Activated naive CD8-positive, alpha-beta T cell treated with anti-CD3 and anti-CD28 coated beads, Interleukin-2, amount 10 ng/mL, durations not matched to agents 7 days and 5 days (primary cell): ENCODE results near the gene FMN1. TPM values are rescaled to one million over a fixed set of nuclear protein-coding genes. Genes with fewer than 3 reads are reported as not detected.

Experiments used
- ATAC-seq: fragments of 150-1000 bp; cut with Tn5 transposase; one replicate; pipeline ENCODE4 v1.10.0; 2021; ENCODE audit warnings: low read depth, moderate library complexity
- POLR2A ChIA-PET: fragments of 350-600 bp; sonication (Branson Sonifier 250); formaldehyde crosslinking; loops from one replicate; lab custom pipeline; 2021; ENCODE audit warnings: antibody characterized with exemption; lab: Charles Lee
- DNase-seq: peaks from one replicate; pipeline ENCODE4 v3.0.0; 2021
- H3K27ac Mint-ChIP-seq: one replicate; pipeline ENCODE4 v1.8.0; 2022; ENCODE audit warnings: mild to moderate bottlenecking, mixed read lengths
- H3K27me3 Mint-ChIP-seq: one replicate; pipeline ENCODE4 v1.8.0; 2022; ENCODE audit warnings: mild to moderate bottlenecking, moderate library complexity, mixed read lengths
- H3K36me3 Mint-ChIP-seq: one replicate; pipeline ENCODE4 v1.8.0; 2021; ENCODE audit warnings: mild to moderate bottlenecking, mixed read lengths
- H3K4me1 Mint-ChIP-seq: one replicate; pipeline ENCODE4 v1.8.0; 2021; ENCODE audit warnings: mixed read lengths
- H3K4me3 Mint-ChIP-seq: one replicate; pipeline ENCODE4 v1.8.0; 2022; ENCODE audit warnings: mild to moderate bottlenecking, moderate library complexity, mixed read lengths
- H3K9me3 Mint-ChIP-seq: one replicate; pipeline ENCODE4 v1.8.0; 2021; ENCODE audit warnings: mixed read lengths
- total RNA-seq, 2 experiments: library from RNA; stranded (reverse); gene quantifications; one replicate each; pipeline ENCODE4 v1.2.3, GENCODE V29; 2021

Gene FMN1, protein sequence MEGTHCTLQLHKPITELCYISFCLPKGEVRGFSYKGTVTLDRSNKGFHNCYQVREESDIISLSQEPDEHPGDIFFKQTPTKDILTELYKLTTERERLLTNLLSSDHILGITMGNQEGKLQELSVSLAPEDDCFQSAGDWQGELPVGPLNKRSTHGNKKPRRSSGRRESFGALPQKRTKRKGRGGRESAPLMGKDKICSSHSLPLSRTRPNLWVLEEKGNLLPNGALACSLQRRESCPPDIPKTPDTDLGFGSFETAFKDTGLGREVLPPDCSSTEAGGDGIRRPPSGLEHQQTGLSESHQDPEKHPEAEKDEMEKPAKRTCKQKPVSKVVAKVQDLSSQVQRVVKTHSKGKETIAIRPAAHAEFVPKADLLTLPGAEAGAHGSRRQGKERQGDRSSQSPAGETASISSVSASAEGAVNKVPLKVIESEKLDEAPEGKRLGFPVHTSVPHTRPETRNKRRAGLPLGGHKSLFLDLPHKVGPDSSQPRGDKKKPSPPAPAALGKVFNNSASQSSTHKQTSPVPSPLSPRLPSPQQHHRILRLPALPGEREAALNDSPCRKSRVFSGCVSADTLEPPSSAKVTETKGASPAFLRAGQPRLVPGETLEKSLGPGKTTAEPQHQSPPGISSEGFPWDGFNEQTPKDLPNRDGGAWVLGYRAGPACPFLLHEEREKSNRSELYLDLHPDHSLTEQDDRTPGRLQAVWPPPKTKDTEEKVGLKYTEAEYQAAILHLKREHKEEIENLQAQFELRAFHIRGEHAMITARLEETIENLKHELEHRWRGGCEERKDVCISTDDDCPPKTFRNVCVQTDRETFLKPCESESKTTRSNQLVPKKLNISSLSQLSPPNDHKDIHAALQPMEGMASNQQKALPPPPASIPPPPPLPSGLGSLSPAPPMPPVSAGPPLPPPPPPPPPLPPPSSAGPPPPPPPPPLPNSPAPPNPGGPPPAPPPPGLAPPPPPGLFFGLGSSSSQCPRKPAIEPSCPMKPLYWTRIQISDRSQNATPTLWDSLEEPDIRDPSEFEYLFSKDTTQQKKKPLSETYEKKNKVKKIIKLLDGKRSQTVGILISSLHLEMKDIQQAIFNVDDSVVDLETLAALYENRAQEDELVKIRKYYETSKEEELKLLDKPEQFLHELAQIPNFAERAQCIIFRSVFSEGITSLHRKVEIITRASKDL (N-terminal part only)
- total RNA-seq = under 1 TPM; 0.08 to 0.45 TPM

DNA sequence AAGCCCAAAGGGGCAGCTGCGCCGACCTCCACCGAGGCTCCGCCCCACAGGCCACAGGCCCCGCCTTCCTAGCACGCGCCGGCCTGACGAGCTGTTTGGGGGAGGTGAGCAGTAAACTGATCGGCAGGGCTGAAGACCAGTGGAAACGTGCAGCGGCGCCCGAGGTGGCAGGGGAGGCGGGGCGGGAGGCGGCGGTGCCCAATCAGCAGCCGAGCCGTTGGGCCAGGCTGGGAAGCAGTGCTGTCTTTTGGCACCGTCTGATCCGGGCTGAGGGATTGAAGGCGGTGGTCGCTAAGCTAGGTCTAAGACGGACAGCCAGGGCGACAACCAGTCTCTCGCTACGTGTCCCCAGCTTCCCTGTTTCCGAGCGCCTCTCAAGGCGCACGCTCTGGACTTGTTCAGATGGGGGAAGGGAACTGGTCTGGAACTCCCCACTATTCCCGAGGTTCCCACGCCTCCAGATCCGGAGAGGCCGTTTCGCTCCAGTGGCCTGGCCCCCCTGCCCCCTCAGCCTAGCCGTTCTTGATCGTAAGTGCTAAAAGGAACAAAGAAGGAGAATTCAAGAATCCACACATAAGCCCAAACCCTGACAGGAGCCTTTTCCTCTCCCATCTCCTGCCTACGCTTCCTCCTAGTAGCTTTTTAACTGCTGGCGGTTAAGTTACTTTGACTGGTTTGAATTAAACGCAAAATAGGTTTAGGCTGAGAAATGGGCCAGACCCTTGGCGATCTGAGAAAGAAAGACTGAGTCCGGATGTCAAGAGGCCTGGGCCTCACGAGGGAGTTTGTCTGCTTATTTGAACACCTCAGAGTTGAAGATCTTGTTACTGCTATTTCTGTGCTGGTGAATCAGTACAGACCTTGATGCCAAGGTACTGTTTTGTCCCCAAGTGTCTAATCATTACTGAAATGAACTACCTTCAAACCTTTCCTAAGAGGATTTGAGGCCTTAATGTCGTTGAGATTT lies at the start of gene FMN1:
TSS of gene FMN1 (minus strand) at position 11 of the 967 bp plus-strand sequence. CDS start 39,800 bp downstream, outside the sequence.
- peaks cover 23% of the 10 kb centered on the region for H3K27me3 Mint-ChIP-seq
- peak; percentile 100 for ATAC-seq
- H3K4me1 Mint-ChIP-seq = peaks cover 5% of the 10 kb centered on the region
- H3K9me3 Mint-ChIP-seq = no peaks in the 10 kb centered on the region
- DNase-seq = peak; percentile 84
- peak within 1 kb of the TSS; percentile 69 for H3K27ac Mint-ChIP-seq
- POLR2A ChIA-PET = interaction anchor here (0.9 kb wide), 1 partner anchor 8 kb away, joined by 3 read pairs; no protein-coding TSS in a partner anchor
- H3K36me3 Mint-ChIP-seq = no peaks in the 10 kb centered on the region
- H3K4me3 Mint-ChIP-seq = peak within 1 kb of the TSS; percentile 74

DNA sequence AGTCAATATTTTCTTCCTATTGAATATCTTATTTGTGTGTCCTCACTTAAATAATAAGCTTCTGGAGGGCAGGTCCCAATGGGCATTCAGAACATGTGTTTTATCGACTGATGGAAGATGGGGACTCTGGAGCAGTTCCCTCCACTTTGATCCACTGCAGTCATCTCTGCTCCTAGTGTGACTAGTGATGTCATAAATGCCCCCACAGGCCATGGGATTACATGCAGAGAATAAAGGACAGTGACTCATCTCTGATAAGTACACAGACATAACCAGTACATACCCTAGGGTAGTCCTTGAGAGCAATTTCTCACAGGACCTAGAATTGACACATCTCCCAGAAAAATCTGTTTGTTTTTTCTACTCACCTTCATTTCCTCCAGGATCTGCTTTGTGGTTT lies 49.4 kb upstream of the FMN1 start:
- DNase-seq (no peak), ATAC-seq (no peak)
- no peaks in the 10 kb centered on the region for H3K36me3 Mint-ChIP-seq
- no peak overlapping the region for H3K27ac Mint-ChIP-seq
- POLR2A ChIA-PET = no interaction called here
- H3K27me3 Mint-ChIP-seq = peaks cover 4% of the 10 kb centered on the region
- H3K9me3 Mint-ChIP-seq = no peaks in the 10 kb centered on the region
- no peak overlapping the region for H3K4me3 Mint-ChIP-seq
- H3K4me1 Mint-ChIP-seq = no peaks in the 10 kb centered on the region

DNA sequence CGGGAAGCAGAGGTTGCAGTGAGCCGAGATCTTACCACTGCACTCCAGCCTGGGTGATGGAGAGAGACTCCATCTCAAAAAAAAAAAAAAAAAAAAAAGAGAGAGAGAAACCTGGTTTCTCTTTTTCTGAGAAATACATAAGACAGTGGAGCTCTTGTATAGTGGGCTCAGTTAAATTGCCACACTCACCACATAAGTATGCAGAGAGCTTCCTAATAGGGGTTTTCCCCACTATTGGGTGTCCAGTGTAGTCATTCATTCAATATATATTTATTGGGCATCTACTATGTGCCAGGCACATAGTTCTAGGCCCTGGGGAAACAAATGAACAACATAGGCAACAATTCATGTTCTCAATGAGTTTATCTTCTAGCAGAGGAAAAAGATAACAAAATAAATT lies 48.9 kb upstream of the FMN1 start:
- H3K9me3 Mint-ChIP-seq = no peaks in the 10 kb centered on the region
- no peak overlapping the region for H3K4me3 Mint-ChIP-seq
- peaks cover 4% of the 10 kb centered on the region for H3K27me3 Mint-ChIP-seq
- DNase-seq (no peak), ATAC-seq (no peak)
- H3K4me1 Mint-ChIP-seq = no peaks in the 10 kb centered on the region
- H3K36me3 Mint-ChIP-seq = no peaks in the 10 kb centered on the region
- POLR2A ChIA-PET = no interaction called here
- no peak overlapping the region for H3K27ac Mint-ChIP-seq

DNA sequence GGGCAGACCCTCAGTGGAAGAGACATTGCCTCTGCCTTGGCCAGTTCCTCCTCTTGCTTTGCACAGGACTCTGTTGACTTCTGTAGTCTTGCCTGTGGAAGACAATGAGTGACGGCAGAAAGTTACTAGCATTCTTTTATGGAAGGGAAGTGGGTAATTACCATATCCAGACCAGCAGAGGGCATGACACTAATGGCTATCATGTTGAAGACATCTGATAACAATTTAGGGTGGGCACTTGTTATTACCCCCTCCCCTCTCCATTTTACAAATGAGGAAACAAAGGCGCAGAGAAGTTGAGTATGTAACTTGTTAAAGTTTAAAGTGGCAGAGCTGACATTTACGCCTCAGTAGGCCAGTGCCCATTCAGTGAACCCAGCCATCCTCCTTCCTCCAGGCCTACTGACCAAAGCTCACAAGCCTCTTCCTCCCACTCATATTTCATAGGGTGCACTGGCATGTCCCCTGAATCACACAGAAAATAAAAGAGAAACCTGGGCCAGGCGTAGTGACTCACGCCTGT lies 48.2 kb upstream of the FMN1 start:
- Mint-ChIP-seq H3K27me3 (peaks cover 4% of the 10 kb centered on the region), H3K4me1 (no peaks in the 10 kb centered on the region), H3K4me3 (no peak overlapping the region), H3K36me3 (no peaks in the 10 kb centered on the region), H3K27ac (no peak overlapping the region), H3K9me3 (no peaks in the 10 kb centered on the region)
- POLR2A ChIA-PET = no interaction called here
- ATAC-seq (no peak), DNase-seq (no peak)

DNA sequence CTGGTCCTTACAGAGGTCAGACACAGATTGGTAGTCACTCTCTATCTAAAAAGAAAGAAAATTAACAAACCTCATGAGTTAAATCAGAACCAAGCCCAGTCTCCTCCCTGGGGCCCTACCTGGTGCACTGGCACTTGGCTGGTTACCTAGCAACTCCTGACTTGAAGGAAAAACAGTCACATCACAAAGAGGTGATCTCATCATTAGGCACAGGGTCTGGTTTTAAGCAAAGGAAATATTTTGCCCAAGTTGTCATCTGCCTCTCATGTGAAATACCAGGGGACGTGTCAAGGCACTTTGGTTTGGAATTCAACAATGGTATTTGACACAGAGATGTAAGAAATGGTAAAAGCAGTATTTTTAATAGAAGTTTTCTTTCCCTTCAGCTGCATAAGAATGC lies 47.7 kb upstream of the FMN1 start:
- Mint-ChIP-seq H3K27ac (no peak overlapping the region), H3K4me1 (no peaks in the 10 kb centered on the region), H3K27me3 (peaks cover 4% of the 10 kb centered on the region)

DNA sequence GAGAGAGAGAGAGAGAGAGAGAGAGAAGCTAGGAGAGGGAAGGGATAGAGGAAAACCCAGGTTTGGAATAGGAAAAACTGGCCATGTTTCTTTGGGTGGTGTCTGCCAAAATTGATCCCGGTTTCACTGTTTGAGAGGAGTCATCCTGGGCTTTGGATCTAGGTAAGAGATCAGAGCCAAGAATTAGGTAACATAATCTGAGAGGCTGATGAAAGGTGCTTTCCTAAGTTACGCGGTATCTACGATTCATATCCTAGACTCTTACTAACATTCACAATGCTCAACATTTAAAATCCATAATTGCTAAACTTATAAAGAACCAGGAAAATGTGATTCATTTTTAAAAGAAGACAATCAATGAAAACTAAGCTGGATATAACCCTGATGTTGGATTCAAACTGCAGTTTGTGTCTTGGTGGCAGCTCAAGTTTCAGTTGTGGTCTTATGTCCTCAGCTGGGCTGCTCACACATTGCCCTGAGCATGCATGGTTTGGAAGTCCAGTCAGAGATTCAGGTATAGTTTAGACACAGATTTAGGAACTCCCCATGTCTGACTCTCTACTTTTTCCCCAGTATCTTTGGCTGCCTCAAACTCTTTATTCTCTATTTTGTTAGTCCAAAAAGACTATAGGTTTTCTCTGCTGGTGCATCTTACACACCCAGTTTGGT lies 42.5 kb upstream of the FMN1 start:
- H3K4me1 Mint-ChIP-seq = no peaks in the 10 kb centered on the region
- ATAC-seq (no peak), DNase-seq (no peak)

More for the DNA sequence above, 47.7 kb upstream of the FMN1 start:
- POLR2A ChIA-PET = no interaction called here
- no peaks in the 10 kb centered on the region for H3K9me3 Mint-ChIP-seq
- ATAC-seq (no peak), DNase-seq (no peak)
- H3K36me3 Mint-ChIP-seq = no peaks in the 10 kb centered on the region
- H3K4me3 Mint-ChIP-seq = no peak overlapping the region

DNA sequence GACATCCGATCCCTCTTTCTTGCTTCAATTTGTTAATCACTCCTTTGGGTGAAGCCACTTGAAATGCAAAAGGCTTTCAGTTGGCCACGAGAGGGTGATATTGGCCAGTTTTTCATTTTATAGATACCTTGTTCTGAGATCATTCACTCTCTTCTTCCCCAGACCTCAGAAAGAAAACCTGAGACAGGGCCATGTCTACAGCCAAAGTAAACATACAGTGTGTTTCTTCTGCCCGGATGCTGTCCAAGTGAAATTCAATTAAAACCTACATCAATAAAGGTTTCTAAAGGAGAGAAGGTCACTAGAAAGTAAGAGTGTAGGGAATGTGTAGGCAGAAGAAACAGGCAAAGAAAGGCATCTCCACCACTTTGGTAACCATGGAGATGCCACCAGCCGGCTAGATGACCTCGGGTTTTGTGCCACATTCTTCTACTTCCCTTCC lies 39.5 kb upstream of the FMN1 start:
- Mint-ChIP-seq H3K4me3 (no peak overlapping the region), H3K9me3 (no peaks in the 10 kb centered on the region), H3K27me3 (peaks cover 12% of the 10 kb centered on the region), H3K36me3 (no peaks in the 10 kb centered on the region), H3K27ac (no peak overlapping the region), H3K4me1 (no peaks in the 10 kb centered on the region)
- POLR2A ChIA-PET = no interaction called here
- DNase-seq (no peak), ATAC-seq (no peak)

More for the DNA sequence above, 42.5 kb upstream of the FMN1 start:
- no peaks in the 10 kb centered on the region for H3K36me3 Mint-ChIP-seq
- H3K4me3 Mint-ChIP-seq = no peak overlapping the region
- peaks cover 9% of the 10 kb centered on the region for H3K27me3 Mint-ChIP-seq
- POLR2A ChIA-PET = no interaction called here
- no peak overlapping the region for H3K27ac Mint-ChIP-seq
- no peaks in the 10 kb centered on the region for H3K9me3 Mint-ChIP-seq

DNA sequence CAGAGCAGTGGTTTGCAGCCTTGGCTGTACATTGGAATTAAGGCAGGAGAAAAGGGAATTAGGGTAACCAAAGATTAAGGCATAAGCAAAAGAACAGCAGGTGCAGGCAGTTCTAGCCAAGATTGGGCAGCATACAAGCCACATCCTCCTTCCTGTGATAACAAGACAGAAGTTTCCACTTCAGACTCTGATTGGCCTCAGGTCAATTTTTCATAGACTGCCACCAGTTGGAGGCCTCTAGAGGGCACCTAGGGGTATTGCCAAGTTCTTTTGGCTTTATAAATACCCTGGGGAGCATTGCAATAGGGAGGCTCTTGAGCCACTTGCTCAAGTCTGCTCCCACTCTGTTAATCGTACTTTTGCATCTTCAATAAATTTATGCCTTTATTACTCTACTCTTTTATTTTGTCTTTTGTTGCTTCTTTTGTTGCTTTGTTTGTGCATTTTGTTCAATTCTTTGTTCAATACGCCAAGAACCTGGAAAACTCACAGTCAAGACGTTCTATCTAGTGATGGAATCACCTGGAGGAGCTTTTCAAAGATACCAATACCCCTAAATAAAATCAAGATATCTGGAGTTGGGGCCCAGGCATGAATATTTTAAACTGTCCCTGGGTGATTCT lies 32.2 kb upstream of the FMN1 start:
- H3K4me3 Mint-ChIP-seq = no peak overlapping the region
- H3K4me1 Mint-ChIP-seq = peaks cover 6% of the 10 kb centered on the region
- no peaks in the 10 kb centered on the region for H3K36me3 Mint-ChIP-seq
- POLR2A ChIA-PET = no interaction called here
- H3K9me3 Mint-ChIP-seq = peaks cover 2% of the 10 kb centered on the region
- peak; percentile 89 for ATAC-seq
- H3K27me3 Mint-ChIP-seq = peaks cover 5% of the 10 kb centered on the region
- DNase-seq = no peak
- no peak overlapping the region for H3K27ac Mint-ChIP-seq

DNA sequence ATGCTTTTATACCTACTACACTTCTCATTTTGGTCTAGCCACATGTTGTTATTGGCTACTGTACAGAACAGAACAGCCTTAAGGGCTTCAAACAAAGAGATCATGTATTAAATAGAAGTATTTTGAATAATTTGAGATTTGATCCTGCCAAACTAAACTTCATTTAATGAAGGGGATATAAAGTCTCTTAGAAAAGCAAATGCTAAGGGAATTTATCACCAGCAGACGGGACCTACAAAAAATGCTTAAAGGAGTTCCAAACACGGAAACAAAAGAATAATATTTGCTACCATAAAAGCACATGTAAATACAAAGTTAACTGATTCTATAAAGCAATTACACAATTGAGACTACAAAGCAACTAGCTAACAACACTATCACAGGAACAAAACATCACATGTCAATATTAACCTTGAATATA lies 23.6 kb upstream of the FMN1 start:
- peaks cover 2% of the 10 kb centered on the region for H3K27me3 Mint-ChIP-seq
- no peak overlapping the region for H3K4me3 Mint-ChIP-seq
- H3K36me3 Mint-ChIP-seq = no peaks in the 10 kb centered on the region

DNA sequence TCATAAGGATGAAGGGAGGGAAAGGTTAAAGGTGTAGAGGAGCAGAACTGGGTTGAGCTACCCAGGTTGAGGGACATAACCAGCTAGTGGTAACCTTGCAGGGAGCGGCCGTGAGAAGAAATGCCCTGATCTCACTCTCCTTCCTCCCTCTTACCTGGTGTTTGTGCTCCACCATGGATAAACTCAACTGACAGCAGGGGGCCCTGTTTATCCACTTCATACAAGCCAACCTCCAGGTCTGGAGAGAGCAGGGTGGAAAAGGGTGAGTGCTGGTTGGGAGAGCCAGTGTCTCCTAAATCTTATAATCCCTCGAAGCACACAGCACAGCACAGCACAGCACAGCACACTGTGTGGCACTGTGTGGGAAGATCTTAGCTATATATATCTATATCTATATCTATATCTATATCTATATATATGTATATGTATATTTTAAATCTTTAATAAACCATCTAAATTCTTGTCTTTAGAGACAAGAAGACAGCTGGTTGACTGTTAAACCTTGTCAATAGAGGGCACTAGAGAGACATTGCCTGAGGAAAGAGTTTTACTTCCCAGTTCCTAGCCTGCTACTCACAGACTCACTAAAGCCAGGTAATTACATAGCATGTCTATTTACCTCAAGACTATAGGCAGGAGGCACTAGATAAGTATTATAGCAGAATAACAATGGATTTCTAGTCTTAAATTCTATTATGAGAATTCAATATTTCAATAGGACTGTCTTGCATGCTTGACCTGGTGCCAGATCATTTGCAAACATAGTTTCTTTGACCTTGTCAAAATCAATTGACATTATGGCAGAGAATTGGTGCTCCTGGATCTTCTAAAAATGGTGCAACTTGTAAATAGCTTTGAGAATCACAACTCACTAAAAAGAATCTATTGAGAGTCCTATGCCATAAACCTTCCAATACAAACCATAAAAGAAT lies 21.7 kb upstream of the FMN1 start:
- no peak overlapping the region for H3K27ac Mint-ChIP-seq
- POLR2A ChIA-PET = no interaction called here
- no peaks in the 10 kb centered on the region for H3K4me1 Mint-ChIP-seq
- H3K27me3 Mint-ChIP-seq = no peaks in the 10 kb centered on the region
- ATAC-seq (no peak), DNase-seq (no peak)
- no peaks in the 10 kb centered on the region for H3K36me3 Mint-ChIP-seq
- no peak overlapping the region for H3K4me3 Mint-ChIP-seq
- H3K9me3 Mint-ChIP-seq = peaks cover 2% of the 10 kb centered on the region

More for the DNA sequence above, 23.6 kb upstream of the FMN1 start:
- H3K27ac Mint-ChIP-seq = no peak overlapping the region
- POLR2A ChIA-PET = no interaction called here
- no peaks in the 10 kb centered on the region for H3K4me1 Mint-ChIP-seq
- peaks cover 4% of the 10 kb centered on the region for H3K9me3 Mint-ChIP-seq
- ATAC-seq (no peak), DNase-seq (no peak)
